ENCODE results near the gene BRINP1.

GRCh38 chr9:119375892-119376291, 6.7 kb upstream of the BRINP1 start:
- TF ChIP-seq, protein P1, sequence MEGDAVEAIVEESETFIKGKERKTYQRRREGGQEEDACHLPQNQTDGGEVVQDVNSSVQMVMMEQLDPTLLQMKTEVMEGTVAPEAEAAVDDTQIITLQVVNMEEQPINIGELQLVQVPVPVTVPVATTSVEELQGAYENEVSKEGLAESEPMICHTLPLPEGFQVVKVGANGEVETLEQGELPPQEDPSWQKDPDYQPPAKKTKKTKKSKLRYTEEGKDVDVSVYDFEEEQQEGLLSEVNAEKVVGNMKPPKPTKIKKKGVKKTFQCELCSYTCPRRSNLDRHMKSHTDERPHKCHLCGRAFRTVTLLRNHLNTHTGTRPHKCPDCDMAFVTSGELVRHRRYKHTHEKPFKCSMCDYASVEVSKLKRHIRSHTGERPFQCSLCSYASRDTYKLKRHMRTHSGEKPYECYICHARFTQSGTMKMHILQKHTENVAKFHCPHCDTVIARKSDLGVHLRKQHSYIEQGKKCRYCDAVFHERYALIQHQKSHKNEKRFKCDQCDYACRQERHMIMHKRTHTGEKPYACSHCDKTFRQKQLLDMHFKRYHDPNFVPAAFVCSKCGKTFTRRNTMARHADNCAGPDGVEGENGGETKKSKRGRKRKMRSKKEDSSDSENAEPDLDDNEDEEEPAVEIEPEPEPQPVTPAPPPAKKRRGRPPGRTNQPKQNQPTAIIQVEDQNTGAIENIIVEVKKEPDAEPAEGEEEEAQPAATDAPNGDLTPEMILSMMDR (IDR thresholded peaks at IDR 0.05): peak in 4 of 6 experiments; percentile 8 to 61 (median 18)
- no peak for TF ChIP-seq POLR2A (IDR thresholded peaks at IDR 0.05)
